NCI-H526 (cell line): ENCODE data around the gene GADD45GIP1.

Source experiments
- DNase-seq, 2 experiments: peaks; one replicate each; lab custom pipeline; 2025; lab: John Stamatoyannopoulos, UW

The GADD45GIP1 gene

GRCh38 chr19:12956446-12957388 lies at the start of gene GADD45GIP1:
Gene GADD45GIP1 (minus strand): TSS chr19:12957223. CDS start chr19:12957212, 11 bp downstream.
- DNase-seq = peak; percentile 14 to 82

- no peak for DNase-seq
Measured at GRCh38 chr19:13005861-13006370, 48.9 kb upstream of the GADD45GIP1 start.

- no peak for DNase-seq
Measured at GRCh38 chr19:13005253-13005652, 48.2 kb upstream of the GADD45GIP1 start.

- no peak for DNase-seq
Measured at GRCh38 chr19:13004273-13004672, 47.2 kb upstream of the GADD45GIP1 start.

GRCh38 chr19:13003081-13003480 lies 46.1 kb upstream of the GADD45GIP1 start:
- DNase-seq = no peak

- no peak for DNase-seq
Measured at GRCh38 chr19:13002166-13002898, 45.3 kb upstream of the GADD45GIP1 start.

- DNase-seq = no peak
Measured at GRCh38 chr19:13001502-13002165, 44.6 kb upstream of the GADD45GIP1 start.

GRCh38 chr19:13001166-13001501 lies 44.1 kb upstream of the GADD45GIP1 start:
- no peak for DNase-seq

- no peak for DNase-seq
Measured at GRCh38 chr19:12997967-12998940, 41.2 kb upstream of the GADD45GIP1 start.

GRCh38 chr19:12997179-12997966 lies 40.4 kb upstream of the GADD45GIP1 start:
- DNase-seq = no peak

- DNase-seq = no peak
Measured at GRCh38 chr19:12996406-12997094, 39.5 kb upstream of the GADD45GIP1 start.

GRCh38 chr19:12995596-12996405 lies 38.8 kb upstream of the GADD45GIP1 start:
- DNase-seq = peak in 1 of 2 experiments; percentile 31

- no peak for DNase-seq
Measured at GRCh38 chr19:12994701-12995595, 37.9 kb upstream of the GADD45GIP1 start, which contains the start of gene NFIX. Gene NFIX (plus strand): TSS chr19:12995475. CDS start chr19:12995838, 363 bp downstream.

GRCh38 chr19:12993562-12993961 lies 36.5 kb upstream of the GADD45GIP1 start:
- DNase-seq = no peak

- no peak for DNase-seq
Measured at GRCh38 chr19:12992729-12993128, 35.7 kb upstream of the GADD45GIP1 start.

GRCh38 chr19:12991296-12991695 lies 34.3 kb upstream of the GADD45GIP1 start:
- no peak for DNase-seq

GRCh38 chr19:12990853-12991252 lies 33.8 kb upstream of the GADD45GIP1 start:
- no peak for DNase-seq

GRCh38 chr19:12990431-12990830 lies 33.4 kb upstream of the GADD45GIP1 start:
- no peak for DNase-seq
